Brain microvascular endothelial cell (primary cell): Measurements from ENCODE around the gene PAK5.

Source experiments
- DNase-seq: peaks from one replicate; pipeline ENCODE4 v3.0.0-alpha.2; 2020
- H3K27ac ChIP-seq: fragments of 250-450 bp; sonication (Bioruptor Pico); 2 replicates; pipeline ENCODE4 v1.5.1; 2020; ENCODE audit warnings: mild to moderate bottlenecking, moderate library complexity
- H3K27me3 ChIP-seq: fragments of 250-450 bp; sonication (Bioruptor Pico); replicated peaks from 2 replicates; pipeline ENCODE4 v1.5.1; 2020; ENCODE audit warnings: mild to moderate bottlenecking
- H3K36me3 ChIP-seq: fragments of 250-450 bp; sonication (Bioruptor Pico); replicated peaks from 2 replicates; pipeline ENCODE4 v1.5.1; 2020; ENCODE audit warnings: mild to moderate bottlenecking
- H3K4me3 ChIP-seq: 2 replicates; pipeline ENCODE4 v1.5.1; 2011; ENCODE audit warnings: low read depth, mild to moderate bottlenecking, control low read depth, low read length, moderate library complexity
- CTCF ChIP-seq: IDR thresholded peaks from 2 replicates; pipeline ENCODE4 v1.5.1; 2011; ENCODE audit warnings: low read depth, mild to moderate bottlenecking, moderate library complexity, low read length, control low read depth, inconsistent platforms; ENCODE audit errors: missing control alignments
- in situ Hi-C: cut with HindIII; loops from 2 replicates; pipeline ENCODE4 v1.10.0; 2017; ENCODE audit warnings: low sequenced_read_pairs, low pct_ligation_motif_present

Gene PAK5

DNA sequence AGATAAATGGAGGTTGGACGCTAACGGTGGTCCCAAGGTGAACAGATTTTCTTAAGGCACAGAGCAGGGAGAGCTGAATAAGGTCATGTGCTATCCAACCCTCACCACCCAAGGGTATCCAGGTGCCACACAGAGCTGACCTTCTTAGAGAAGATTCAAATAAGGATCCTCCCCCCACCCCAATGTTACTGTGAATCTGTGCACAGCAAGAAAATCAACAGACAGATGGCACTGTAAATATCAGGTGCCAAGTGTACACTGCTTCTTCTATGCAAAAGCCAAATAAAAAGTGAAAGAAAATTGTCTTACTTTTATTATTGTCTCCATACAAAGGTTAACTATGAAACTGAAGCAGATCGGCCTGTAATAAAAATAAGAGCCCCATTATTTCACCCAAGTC lies 96.9 kb downstream of the PAK5 start:
- no peak for DNase-seq
- H3K4me3 ChIP-seq = no peak overlapping the region
- TF ChIP-seq CTCF = no peak
- H3K36me3 ChIP-seq = no peaks in the 10 kb centered on the region
- no peak overlapping the region for H3K27ac ChIP-seq
- no peaks in the 10 kb centered on the region for H3K27me3 ChIP-seq
- in situ Hi-C loops = no loop called here

GRCh38 chr20:9740486-9740885 lies 98.4 kb downstream of the PAK5 start:
- no peaks in the 10 kb centered on the region for H3K27me3 ChIP-seq
- no peak overlapping the region for H3K4me3 ChIP-seq
- H3K36me3 ChIP-seq = no peaks in the 10 kb centered on the region
- DNase-seq = no peak
- no peak for TF ChIP-seq CTCF
- H3K27ac ChIP-seq = no peak overlapping the region
- in situ Hi-C loops = no loop called here

GRCh38 chr20:9739991-9740390 lies 98.9 kb downstream of the PAK5 start:
- no peaks in the 10 kb centered on the region for H3K36me3 ChIP-seq
- H3K4me3 ChIP-seq = no peak overlapping the region
- no peak overlapping the region for H3K27ac ChIP-seq
- H3K27me3 ChIP-seq = no peaks in the 10 kb centered on the region
- TF ChIP-seq CTCF = no peak
- in situ Hi-C loops = no loop called here
- no peak for DNase-seq

GRCh38 chr20:9736373-9736772 lies 102.5 kb downstream of the PAK5 start:
- DNase-seq = no peak
- in situ Hi-C loops = no loop called here
- no peak overlapping the region for H3K4me3 ChIP-seq
- no peak for TF ChIP-seq CTCF
- H3K27ac ChIP-seq = no peak overlapping the region
- H3K27me3 ChIP-seq = no peaks in the 10 kb centered on the region
- H3K36me3 ChIP-seq = no peaks in the 10 kb centered on the region

- H3K36me3 ChIP-seq = no peaks in the 10 kb centered on the region
- no peak overlapping the region for H3K27ac ChIP-seq
- no peak for TF ChIP-seq CTCF
- in situ Hi-C loops = no loop called here
- no peak overlapping the region for H3K4me3 ChIP-seq
- no peaks in the 10 kb centered on the region for H3K27me3 ChIP-seq
- DNase-seq = no peak
These were observed 115.2 kb downstream of the PAK5 start for GRCh38 chr20:9723501-9724202.

- in situ Hi-C loops = no loop called here
- H3K4me3 ChIP-seq = no peak overlapping the region
- H3K36me3 ChIP-seq = no peaks in the 10 kb centered on the region
- no peak for DNase-seq
- no peak for TF ChIP-seq CTCF
- no peaks in the 10 kb centered on the region for H3K27me3 ChIP-seq
- no peak overlapping the region for H3K27ac ChIP-seq
These were observed 127.0 kb downstream of the PAK5 start for GRCh38 chr20:9711872-9712271.
